HCT116 (cell line): ENCODE results near the gene CCDC28B. TPM values are rescaled to one million over a fixed set of nuclear protein-coding genes. Genes with fewer than 3 reads are reported as not detected.

Experiments used
- FOSL1 ChIP-seq: IDR thresholded peaks from 2 replicates; pipeline ENCODE4 v1.6.1; 2012; ENCODE audit warnings: low read depth
- JUND ChIP-seq: IDR thresholded peaks from 2 replicates; pipeline ENCODE4 v1.6.1; 2012
- SIN3A ChIP-seq: IDR thresholded peaks from 2 replicates; pipeline ENCODE4 v1.6.1; 2012; ENCODE audit warnings: low read depth
- SP1 ChIP-seq: IDR thresholded peaks from 2 replicates; pipeline ENCODE4 v1.6.1; 2012; ENCODE audit warnings: low read depth
- YY1 ChIP-seq: IDR thresholded peaks from 2 replicates; pipeline ENCODE4 v1.6.1; 2011; ENCODE audit warnings: low read length, low read depth, moderate library complexity, mild to moderate bottlenecking; ENCODE audit not compliant: insufficient replicate concordance; ENCODE audit errors: extremely low read depth
- ZFX ChIP-seq: fragments of 450-650 bp; IDR thresholded peaks from 2 replicates; pipeline ENCODE4 v1.6.1; 2017
- ZNF274 ChIP-seq: fragments of 200-500 bp; sonication (Bioruptor generic); IDR thresholded peaks from 2 replicates; pipeline ENCODE4 v1.6.1; 2014; ENCODE audit warnings: mild to moderate bottlenecking, low read depth, low read length, inconsistent platforms
- total RNA-seq: library from RNA; stranded (reverse); gene quantifications from one replicate; pipeline ENCODE4 v1.2.1, GENCODE V29; 2021; ENCODE audit not compliant: unreplicated experiment

The CCDC28B gene
- total RNA-seq, 1 experiment from 2014 or later, result 5.9 TPM

DNA sequence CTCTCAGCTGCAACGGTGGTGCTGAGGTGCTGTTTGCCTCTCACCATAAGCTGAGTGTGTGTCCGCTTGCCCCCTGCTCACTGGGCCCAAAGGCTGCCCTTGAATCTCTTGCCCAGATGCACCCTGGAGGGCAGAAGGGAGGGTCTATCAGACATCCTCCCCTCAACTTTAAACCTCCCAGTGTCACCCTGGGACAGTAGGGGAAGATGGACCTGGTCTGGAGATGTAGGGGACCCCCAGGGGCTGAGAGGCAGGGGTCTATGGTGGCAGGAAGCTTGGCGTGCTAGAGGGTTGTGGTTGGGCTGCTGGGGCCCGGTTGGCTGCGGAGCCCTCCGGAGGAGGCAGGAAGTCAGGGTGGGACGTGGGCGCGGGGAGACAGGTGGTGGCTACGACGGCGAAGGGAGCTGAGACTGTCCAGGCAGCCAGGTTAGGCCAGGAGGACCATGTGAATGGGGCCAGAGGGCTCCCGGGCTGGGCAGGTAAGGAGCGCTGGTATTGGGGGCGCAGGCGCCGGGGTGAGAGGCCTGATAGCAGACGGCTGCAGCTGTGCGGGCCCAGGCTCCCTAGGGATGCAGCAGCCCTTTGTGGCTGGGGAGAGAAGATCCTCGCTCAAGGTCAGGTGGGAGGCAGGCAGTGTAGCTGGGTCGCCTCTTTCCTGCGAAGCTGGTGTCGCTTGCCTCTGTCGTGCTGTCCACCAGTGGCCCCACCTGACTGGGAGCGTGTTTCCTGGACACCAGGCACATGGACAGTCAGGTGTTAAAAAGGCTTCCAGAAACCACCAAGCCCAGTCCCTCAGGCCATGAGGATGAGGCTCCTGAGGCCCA is 50.7 kb downstream of the CCDC28B start, which contains the start of gene LCK (continued):
- TF ChIP-seq SIN3A, result no peak
- TF ChIP-seq SP1, result no peak
- no peak for TF ChIP-seq FOSL1
- TF ChIP-seq YY1, result no peak
- no peak for TF ChIP-seq ZNF274
- no peak for TF ChIP-seq ZFX
- no peak for TF ChIP-seq JUND

Other genes starting within 250 kb of the CCDC28B start
- 215 TPM for gene KHDRBS1, start 186.7 kb upstream of the CCDC28B start, total RNA-seq
- 22.8 TPM for gene TMEM39B, start 127.7 kb upstream of the CCDC28B start, total RNA-seq
- 79.9 TPM for gene KPNA6, start 92.5 kb upstream of the CCDC28B start, total RNA-seq
- 37.2 TPM for gene TXLNA, start 20.9 kb upstream of the CCDC28B start, total RNA-seq
- 4.7 TPM for gene IQCC, start 5.1 kb downstream of the CCDC28B start, total RNA-seq
- 0.27 TPM for gene DCDC2B, start 8.5 kb downstream of the CCDC28B start, total RNA-seq
- 12.3 TPM for gene TMEM234, start 21.8 kb downstream of the CCDC28B start, total RNA-seq
- gene EIF3I, start 21.8 kb downstream of the CCDC28B start, total RNA-seq, result 323 TPM
- gene FAM167B, start 46.6 kb downstream of the CCDC28B start, total RNA-seq, result 0.42 TPM
- gene LCK, start 50.7 kb downstream of the CCDC28B start, total RNA-seq, result 0.79 TPM
- gene HDAC1, start 91.5 kb downstream of the CCDC28B start, total RNA-seq, result 232 TPM
- 127 TPM for gene MARCKSL1, start 135.6 kb downstream of the CCDC28B start, total RNA-seq
- 16.1 TPM for gene FAM229A, start 161.9 kb downstream of the CCDC28B start, total RNA-seq
- gene TSSK3, start 161.9 kb downstream of the CCDC28B start, total RNA-seq, result 1.6 TPM
- 47.0 TPM for gene BSDC1, start 193.8 kb downstream of the CCDC28B start, total RNA-seq